ENCODE data around the gene EMC8. TPM values are rescaled to one million over a fixed set of nuclear protein-coding genes. Genes with fewer than 3 reads are reported as not detected.

EMC8 gene
- total and polyA plus RNA-seq, 4 donors: 12.0 to 12.4 (median 12.2) TPM

DNA sequence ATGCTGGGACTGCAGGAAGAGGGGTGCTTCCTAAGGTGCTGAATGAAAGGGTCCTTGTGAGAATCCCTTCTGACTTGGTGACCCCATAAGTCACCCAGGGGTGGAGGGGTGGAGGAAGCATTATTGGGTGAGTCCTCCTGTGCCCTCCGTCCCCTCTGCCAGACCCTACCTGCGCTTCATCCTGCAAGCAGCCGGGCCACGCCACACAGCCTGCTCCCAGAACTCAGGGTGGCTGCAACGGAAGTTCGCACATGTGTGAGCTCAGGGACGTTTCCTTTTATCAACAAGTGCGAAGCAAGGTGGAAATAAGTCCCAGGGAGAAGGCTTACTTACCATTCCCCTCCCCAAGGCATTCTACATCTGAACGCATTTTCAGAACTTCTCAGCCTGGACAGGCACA lies 41.1 kb upstream of the EMC8 start:
- 94% methylated on average over 9 of the region's 9 CpGs for WGBS
- no peak overlapping the region for H3K27ac ChIP-seq (ENCODE audit: low read depth in 1 of 2, low read length in 2 of 2)
- no peak for DNase-seq (ENCODE audit: low spot score)

DNA sequence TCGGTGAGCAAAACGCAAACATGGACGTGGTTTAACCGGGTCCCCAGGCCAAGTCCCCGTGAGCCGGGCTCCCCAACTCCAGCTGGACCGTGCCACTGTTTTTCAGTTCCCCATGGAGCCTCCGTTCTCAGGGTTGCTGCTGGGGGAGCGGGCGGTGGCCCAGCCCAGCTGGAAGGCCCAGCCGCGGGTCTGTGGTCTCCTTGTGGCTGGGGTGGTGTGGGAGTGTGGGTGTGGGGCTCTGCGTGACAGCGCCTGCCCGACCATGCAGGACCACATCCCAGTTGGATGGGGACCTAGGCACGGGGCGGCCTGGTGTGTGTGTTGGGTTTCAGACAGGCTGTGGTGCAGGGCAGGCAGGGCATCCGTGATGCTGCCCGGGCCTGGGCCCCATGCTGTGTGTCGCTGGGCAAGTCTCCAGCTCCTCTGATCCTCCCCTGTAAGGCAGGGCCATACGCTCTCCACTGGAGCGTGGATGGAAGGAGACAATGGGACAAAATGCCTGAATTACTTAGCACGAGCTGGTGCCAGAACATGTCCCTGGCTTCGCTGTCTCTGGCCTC lies 40.4 kb upstream of the EMC8 start:
- Histone ChIP-seq H3K27me3 (ENCODE audit: control insufficient read depth in 4 of 4, insufficient read depth in 4 of 4, low read length in 3 of 4) (no peaks in the 10 kb centered on the region), H3K4me1 (ENCODE audit: control insufficient read depth in 4 of 4, insufficient read depth in 4 of 4, low read length in 3 of 4) (no peaks in the 10 kb centered on the region), H3K27ac (ENCODE audit: low read depth in 1 of 2, low read length in 2 of 2) (no peak overlapping the region), H3K9me3 (ENCODE audit: control insufficient read depth in 4 of 4, low read length in 3 of 4) (peaks cover 0 to 3% (median 0%) of the 10 kb centered on the region in 4 donors), H3K9ac (ENCODE audit: low read depth in 1 of 2, low read length in 2 of 2) (no peak overlapping the region), H3K36me3 (ENCODE audit: control insufficient read depth in 4 of 4, insufficient read depth in 3 of 4, low read depth in 1 of 4, low read length in 3 of 4) (peaks cover 0 to 4% (median 0%) of the 10 kb centered on the region in 4 donors), H3K4me3 (ENCODE audit: low read depth in 1 of 3, low read length in 3 of 3) (no peak overlapping the region)
- no peak for DNase-seq (ENCODE audit: low spot score)
- TF ChIP-seq TAF1 (conservative IDR thresholded peaks at IDR 0.05): no peak
- TF ChIP-seq, protein P1, sequence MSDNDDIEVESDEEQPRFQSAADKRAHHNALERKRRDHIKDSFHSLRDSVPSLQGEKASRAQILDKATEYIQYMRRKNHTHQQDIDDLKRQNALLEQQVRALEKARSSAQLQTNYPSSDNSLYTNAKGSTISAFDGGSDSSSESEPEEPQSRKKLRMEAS (IDR thresholded peaks at IDR 0.05): no peak
- TF ChIP-seq, protein P2, sequence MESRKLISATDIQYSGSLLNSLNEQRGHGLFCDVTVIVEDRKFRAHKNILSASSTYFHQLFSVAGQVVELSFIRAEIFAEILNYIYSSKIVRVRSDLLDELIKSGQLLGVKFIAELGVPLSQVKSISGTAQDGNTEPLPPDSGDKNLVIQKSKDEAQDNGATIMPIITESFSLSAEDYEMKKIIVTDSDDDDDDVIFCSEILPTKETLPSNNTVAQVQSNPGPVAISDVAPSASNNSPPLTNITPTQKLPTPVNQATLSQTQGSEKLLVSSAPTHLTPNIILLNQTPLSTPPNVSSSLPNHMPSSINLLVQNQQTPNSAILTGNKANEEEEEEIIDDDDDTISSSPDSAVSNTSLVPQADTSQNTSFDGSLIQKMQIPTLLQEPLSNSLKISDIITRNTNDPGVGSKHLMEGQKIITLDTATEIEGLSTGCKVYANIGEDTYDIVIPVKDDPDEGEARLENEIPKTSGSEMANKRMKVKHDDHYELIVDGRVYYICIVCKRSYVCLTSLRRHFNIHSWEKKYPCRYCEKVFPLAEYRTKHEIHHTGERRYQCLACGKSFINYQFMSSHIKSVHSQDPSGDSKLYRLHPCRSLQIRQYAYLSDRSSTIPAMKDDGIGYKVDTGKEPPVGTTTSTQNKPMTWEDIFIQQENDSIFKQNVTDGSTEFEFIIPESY (IDR thresholded peaks at IDR 0.05): no peak
- no peak for TF ChIP-seq HNF4G (IDR thresholded peaks at IDR 0.05)
- no peak for TF ChIP-seq JUND (IDR thresholded peaks at IDR 0.05)
- no peak for TF ChIP-seq NR2F2 (IDR thresholded peaks at IDR 0.05)
- TF ChIP-seq GABPA (IDR thresholded peaks at IDR 0.05 in 1 of 2, conservative IDR thresholded peaks at IDR 0.05 in 1 of 2): no peak
- no peak for TF ChIP-seq EGR1 (IDR thresholded peaks at IDR 0.05; ENCODE audit: low read depth in 2 of 2)
- TF ChIP-seq FOXA2 (IDR thresholded peaks at IDR 0.05): no peak
- TF ChIP-seq YY1 (IDR thresholded peaks at IDR 0.05): no peak
- no peak for TF ChIP-seq HNF4A (conservative IDR thresholded peaks at IDR 0.05)
- WGBS: 88% methylated on average over 24 of the region's 24 CpGs

More for the DNA sequence above, 41.1 kb upstream of the EMC8 start:
- H3K4me1 ChIP-seq (ENCODE audit: control insufficient read depth in 4 of 4, insufficient read depth in 4 of 4, low read length in 3 of 4): no peaks in the 10 kb centered on the region
- H3K4me3 ChIP-seq (ENCODE audit: low read depth in 1 of 3, low read length in 3 of 3): no peak overlapping the region
- no peaks in the 10 kb centered on the region for H3K27me3 ChIP-seq (ENCODE audit: control insufficient read depth in 4 of 4, insufficient read depth in 4 of 4, low read length in 3 of 4)
- no peak for TF ChIP-seq RXRA (IDR thresholded peaks at IDR 0.05)
- TF ChIP-seq HNF4A (conservative IDR thresholded peaks at IDR 0.05): no peak
- no peak for TF ChIP-seq NR2F2 (IDR thresholded peaks at IDR 0.05)
- no peak for TF ChIP-seq FOXA2 (IDR thresholded peaks at IDR 0.05)
- TF ChIP-seq, protein P3, sequence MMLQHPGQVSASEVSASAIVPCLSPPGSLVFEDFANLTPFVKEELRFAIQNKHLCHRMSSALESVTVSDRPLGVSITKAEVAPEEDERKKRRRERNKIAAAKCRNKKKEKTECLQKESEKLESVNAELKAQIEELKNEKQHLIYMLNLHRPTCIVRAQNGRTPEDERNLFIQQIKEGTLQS (IDR thresholded peaks at IDR 0.05): no peak
- TF ChIP-seq JUND (IDR thresholded peaks at IDR 0.05): no peak
- TF ChIP-seq GABPA (IDR thresholded peaks at IDR 0.05 in 1 of 2, conservative IDR thresholded peaks at IDR 0.05 in 1 of 2): no peak
- TF ChIP-seq, protein P2 (IDR thresholded peaks at IDR 0.05): no peak
- no peak for TF ChIP-seq RAD21 (IDR thresholded peaks at IDR 0.05)
- no peak for TF ChIP-seq YY1 (IDR thresholded peaks at IDR 0.05)
- TF ChIP-seq, protein P4, sequence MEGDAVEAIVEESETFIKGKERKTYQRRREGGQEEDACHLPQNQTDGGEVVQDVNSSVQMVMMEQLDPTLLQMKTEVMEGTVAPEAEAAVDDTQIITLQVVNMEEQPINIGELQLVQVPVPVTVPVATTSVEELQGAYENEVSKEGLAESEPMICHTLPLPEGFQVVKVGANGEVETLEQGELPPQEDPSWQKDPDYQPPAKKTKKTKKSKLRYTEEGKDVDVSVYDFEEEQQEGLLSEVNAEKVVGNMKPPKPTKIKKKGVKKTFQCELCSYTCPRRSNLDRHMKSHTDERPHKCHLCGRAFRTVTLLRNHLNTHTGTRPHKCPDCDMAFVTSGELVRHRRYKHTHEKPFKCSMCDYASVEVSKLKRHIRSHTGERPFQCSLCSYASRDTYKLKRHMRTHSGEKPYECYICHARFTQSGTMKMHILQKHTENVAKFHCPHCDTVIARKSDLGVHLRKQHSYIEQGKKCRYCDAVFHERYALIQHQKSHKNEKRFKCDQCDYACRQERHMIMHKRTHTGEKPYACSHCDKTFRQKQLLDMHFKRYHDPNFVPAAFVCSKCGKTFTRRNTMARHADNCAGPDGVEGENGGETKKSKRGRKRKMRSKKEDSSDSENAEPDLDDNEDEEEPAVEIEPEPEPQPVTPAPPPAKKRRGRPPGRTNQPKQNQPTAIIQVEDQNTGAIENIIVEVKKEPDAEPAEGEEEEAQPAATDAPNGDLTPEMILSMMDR (IDR thresholded peaks at IDR 0.05; ENCODE audit: low read depth, low read length, missing input control): no peak
- TF ChIP-seq HNF4G (IDR thresholded peaks at IDR 0.05): no peak
- TF ChIP-seq TAF1 (conservative IDR thresholded peaks at IDR 0.05): no peak
- no peak for TF ChIP-seq FOXA1 (IDR thresholded peaks at IDR 0.05)
- H3K9ac ChIP-seq (ENCODE audit: low read depth in 1 of 2, low read length in 2 of 2): no peak overlapping the region
- peaks cover 0 to 4% (median 0%) of the 10 kb centered on the region in 4 donors for H3K36me3 ChIP-seq (ENCODE audit: control insufficient read depth in 4 of 4, insufficient read depth in 3 of 4, low read depth in 1 of 4, low read length in 3 of 4)
- H3K9me3 ChIP-seq (ENCODE audit: control insufficient read depth in 4 of 4, low read length in 3 of 4): peaks cover 0 to 3% (median 0%) of the 10 kb centered on the region in 4 donors

All from liver (tissue), 9 donors.